Uterus (tissue), 4 donors: ENCODE measurements around the gene ABCG1. TPM values are rescaled to one million over a fixed set of nuclear protein-coding genes. Genes with fewer than 3 reads are reported as not detected.

Experiments used
- DNase-seq, 2 donors: peaks; one replicate each; pipeline ENCODE4 v3.0.0-alpha.2; 2019 to 2020
- H3K27ac ChIP-seq, 2 donors: fragments of 200-600 bp; sonication (generic); 1 replicate in 1 of 2; 2 replicates in 1 of 2; pipeline ENCODE4 v1.5.1; 2016 to 2018
- H3K27me3 ChIP-seq, 2 donors: fragments of 200-600 bp; sonication (generic); one replicate each; pipeline ENCODE4 v1.5.1; 2018 to 2019; ENCODE audit warnings: control low read depth in 1 of 2
- H3K36me3 ChIP-seq, 2 donors: fragments of 200-600 bp; sonication (generic); one replicate each; pipeline ENCODE4 v1.5.1; 2019; ENCODE audit warnings: control low read depth in 1 of 2
- H3K4me1 ChIP-seq, 2 donors: fragments of 200-600 bp; sonication (generic); one replicate each; pipeline ENCODE4 v1.5.1; 2018 to 2019; ENCODE audit warnings: control low read depth in 1 of 2
- H3K4me3 ChIP-seq, 2 donors: fragments of 200-600 bp; sonication (generic); 1 replicate in 1 of 2; 2 replicates in 1 of 2; pipeline ENCODE4 v1.5.1; 2018 to 2019; ENCODE audit warnings: mild to moderate bottlenecking in 1 of 2
- H3K9me3 ChIP-seq, 2 donors: fragments of 200-600 bp; sonication (generic); one replicate each; pipeline ENCODE4 v1.5.1; 2019; ENCODE audit warnings: control low read depth in 1 of 2
- POLR2A ChIP-seq, 2 donors: fragments of 450-650 bp; IDR thresholded peaks; one replicate each; pipeline ENCODE4 v1.6.1; 2016; ENCODE audit warnings: antibody characterized with exemption in 2 of 2, mild to moderate bottlenecking in 1 of 2, moderate library complexity in 1 of 2
- intact Hi-C: fragments of 100-400 bp; cut with DNase I; formaldehyde crosslinking; loops from one replicate; pipeline ENCODE4 v1.15.1; 2023; ENCODE audit warnings: low total_unique reads
- total RNA-seq, 4 donors: library from RNA; depleted of rRNA in 3 of 4; stranded (reverse); fragments of >200 nt in 3 of 4; gene quantifications; one replicate each; pipeline versions ENCODE4 v1.1.0 to v1.2.4, GENCODE V29; 2014 to 2023
- TF ChIP-seq, protein P1 (sequence below), 4 experiments: fragments of 200-600 bp in 2 of 4; fragments of 450-650 bp in 2 of 4; sonication (generic) in 2 of 4; IDR thresholded peaks; one replicate each; pipeline ENCODE4 v1.5.1; 2016 to 2019; ENCODE audit warnings: antibody characterized with exemption in 4 of 4, mild to moderate bottlenecking in 2 of 4, moderate library complexity in 1 of 4
- donor health status: DM: yes; HTN: yes; CAD: no.

ABCG1 gene
- total RNA-seq, 4 donors from 2014 or later, result 11.8 to 51.7 (median 18.4) TPM

DNA sequence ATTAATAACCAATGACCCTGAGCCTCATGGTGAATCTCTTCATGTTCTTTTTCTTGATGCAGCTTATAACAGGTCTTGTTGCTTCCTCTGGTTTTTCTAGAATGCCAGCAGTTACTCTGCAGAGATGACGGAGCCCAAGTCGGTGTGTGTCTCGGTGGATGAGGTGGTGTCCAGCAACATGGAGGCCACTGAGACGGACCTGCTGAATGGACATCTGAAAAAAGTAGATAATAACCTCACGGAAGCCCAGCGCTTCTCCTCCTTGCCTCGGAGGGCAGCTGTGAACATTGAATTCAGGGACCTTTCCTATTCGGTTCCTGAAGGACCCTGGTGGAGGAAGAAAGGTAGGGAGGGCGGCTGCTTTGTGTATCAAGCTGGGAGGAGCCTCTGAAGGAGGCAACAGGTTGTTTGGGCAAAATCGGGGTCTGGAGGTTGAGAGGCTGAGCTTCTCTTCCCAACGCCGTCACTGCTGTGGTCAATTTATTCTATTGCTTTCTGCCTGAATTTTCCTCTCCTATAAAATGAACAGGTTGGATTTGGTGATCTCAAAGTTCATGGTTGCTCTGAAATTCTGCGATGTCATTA, 6.7 kb downstream of the ABCG1 start:
- TF ChIP-seq POLR2A (IDR thresholded peaks at IDR 0.05), result no peak
- TF ChIP-seq, protein P1, sequence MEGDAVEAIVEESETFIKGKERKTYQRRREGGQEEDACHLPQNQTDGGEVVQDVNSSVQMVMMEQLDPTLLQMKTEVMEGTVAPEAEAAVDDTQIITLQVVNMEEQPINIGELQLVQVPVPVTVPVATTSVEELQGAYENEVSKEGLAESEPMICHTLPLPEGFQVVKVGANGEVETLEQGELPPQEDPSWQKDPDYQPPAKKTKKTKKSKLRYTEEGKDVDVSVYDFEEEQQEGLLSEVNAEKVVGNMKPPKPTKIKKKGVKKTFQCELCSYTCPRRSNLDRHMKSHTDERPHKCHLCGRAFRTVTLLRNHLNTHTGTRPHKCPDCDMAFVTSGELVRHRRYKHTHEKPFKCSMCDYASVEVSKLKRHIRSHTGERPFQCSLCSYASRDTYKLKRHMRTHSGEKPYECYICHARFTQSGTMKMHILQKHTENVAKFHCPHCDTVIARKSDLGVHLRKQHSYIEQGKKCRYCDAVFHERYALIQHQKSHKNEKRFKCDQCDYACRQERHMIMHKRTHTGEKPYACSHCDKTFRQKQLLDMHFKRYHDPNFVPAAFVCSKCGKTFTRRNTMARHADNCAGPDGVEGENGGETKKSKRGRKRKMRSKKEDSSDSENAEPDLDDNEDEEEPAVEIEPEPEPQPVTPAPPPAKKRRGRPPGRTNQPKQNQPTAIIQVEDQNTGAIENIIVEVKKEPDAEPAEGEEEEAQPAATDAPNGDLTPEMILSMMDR (IDR thresholded peaks at IDR 0.05), result no peak
- intact Hi-C loops, result no loop called here
- no peaks in the 10 kb centered on the region for H3K4me1 ChIP-seq
- H3K9me3 ChIP-seq, result no peaks in the 10 kb centered on the region
- no peaks in the 10 kb centered on the region for H3K27me3 ChIP-seq
- no peaks in the 10 kb centered on the region for H3K36me3 ChIP-seq
- no peak for DNase-seq
- H3K4me3 ChIP-seq, result no peak overlapping the region
- no peak overlapping the region for H3K27ac ChIP-seq

DNA sequence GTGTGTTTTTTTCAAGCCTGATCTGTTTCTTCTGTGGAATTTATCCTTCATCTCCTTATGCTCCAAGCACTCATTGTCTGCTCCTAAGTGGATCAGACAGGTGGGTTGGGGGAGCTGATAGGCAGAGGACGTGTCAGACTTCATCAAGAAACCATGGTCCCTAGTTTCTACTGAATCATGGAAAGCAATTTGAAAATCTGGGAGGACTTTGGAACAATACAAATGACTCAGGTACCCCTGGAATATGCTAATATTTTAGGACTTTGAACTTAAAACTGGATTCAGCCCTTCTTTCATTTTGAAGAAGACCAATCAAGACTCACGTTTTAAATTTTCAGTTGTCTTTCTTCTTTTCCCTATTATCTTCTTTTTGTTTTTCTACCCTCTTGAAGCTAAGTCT, 7.7 kb downstream of the ABCG1 start:
- TF ChIP-seq, protein P1 (IDR thresholded peaks at IDR 0.05), result no peak
- no peak for TF ChIP-seq POLR2A (IDR thresholded peaks at IDR 0.05)
- no peaks in the 10 kb centered on the region for H3K36me3 ChIP-seq
- no peaks in the 10 kb centered on the region for H3K9me3 ChIP-seq
- H3K27me3 ChIP-seq, result no peaks in the 10 kb centered on the region
- intact Hi-C loops, result no loop called here
- H3K4me1 ChIP-seq, result no peaks in the 10 kb centered on the region
- H3K27ac ChIP-seq, result no peak overlapping the region
- no peak for DNase-seq
- no peak overlapping the region for H3K4me3 ChIP-seq

DNA sequence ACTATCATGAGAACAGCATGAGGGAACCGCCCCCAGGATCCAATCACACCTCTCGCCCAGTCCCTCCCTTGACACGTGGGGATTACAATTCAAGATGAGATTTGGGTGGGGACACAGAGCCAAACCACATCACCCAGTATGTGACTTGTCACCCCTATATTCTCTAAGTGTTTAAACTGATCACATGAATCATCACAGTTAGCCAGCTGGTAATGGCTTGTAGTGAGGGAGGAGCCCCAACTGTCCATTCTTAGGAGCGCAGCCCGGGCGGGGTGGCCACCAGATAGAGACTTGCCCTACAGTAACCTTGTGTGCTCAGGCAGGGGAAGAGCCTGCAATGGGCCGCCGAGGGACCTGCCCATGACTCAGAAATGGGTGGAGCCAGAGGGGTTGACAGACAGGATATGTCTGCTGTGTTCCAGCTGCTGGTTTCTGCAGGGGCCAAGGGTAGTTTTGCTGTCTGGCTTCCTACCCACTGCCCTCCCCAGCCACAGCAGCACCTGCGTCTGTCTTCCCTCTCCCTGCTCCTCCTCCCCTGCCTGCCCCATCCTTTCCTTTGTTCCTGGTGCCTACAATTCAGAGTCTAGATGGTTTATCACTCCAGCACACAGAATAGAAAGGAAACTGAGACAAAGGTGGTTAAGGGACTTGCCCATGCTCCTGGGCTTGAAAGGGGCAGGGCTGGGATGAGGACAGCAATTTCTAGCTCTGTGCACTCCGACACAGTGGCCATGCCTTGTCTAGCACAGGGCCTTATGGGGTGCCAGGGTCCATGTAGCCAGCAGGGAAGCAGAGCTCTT, 9.2 kb downstream of the ABCG1 start:
- no peak for TF ChIP-seq POLR2A (IDR thresholded peaks at IDR 0.05)
- TF ChIP-seq, protein P1 (IDR thresholded peaks at IDR 0.05), result no peak
- DNase-seq, result peak; percentile 46 to 79
- no peaks in the 10 kb centered on the region for H3K27me3 ChIP-seq
- peaks cover 0 to 4% of the 10 kb centered on the region in 2 donors for H3K4me1 ChIP-seq
- no peaks in the 10 kb centered on the region for H3K36me3 ChIP-seq
- no peak overlapping the region for H3K27ac ChIP-seq
- no peak overlapping the region for H3K4me3 ChIP-seq
- intact Hi-C loops, result no loop called here
- no peaks in the 10 kb centered on the region for H3K9me3 ChIP-seq

DNA sequence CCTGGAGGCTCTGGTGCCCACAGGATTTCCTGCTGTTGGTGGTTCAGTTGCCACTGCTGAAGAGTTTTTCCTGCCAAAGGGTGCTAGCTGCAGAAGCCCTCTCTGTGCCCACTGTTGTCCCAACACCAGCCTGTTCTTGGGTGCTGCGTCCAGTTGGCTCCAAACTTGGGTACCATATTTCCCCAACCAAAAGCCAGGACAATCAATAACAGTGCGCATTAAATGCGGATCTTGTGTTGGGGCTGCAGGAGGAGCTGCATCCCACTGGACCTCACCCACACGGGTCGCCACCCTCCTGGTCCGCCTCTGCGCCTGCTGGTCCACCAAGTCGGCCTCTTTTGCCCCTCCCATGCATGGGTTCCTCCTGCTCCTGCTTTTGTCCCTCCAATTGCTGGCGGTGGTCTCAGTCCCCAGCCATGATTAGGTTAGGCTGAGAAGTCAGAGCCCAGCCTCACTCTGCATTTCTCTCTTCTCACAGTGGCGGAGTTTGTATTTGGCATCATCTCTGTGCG, 9.8 kb downstream of the ABCG1 start:
- Histone ChIP-seq H3K4me1 (peaks cover 0 to 6% of the 10 kb centered on the region in 2 donors), H3K27me3 (no peaks in the 10 kb centered on the region), H3K4me3 (no peak overlapping the region), H3K27ac (no peak overlapping the region), H3K9me3 (no peaks in the 10 kb centered on the region), H3K36me3 (no peaks in the 10 kb centered on the region)
- TF ChIP-seq POLR2A (IDR thresholded peaks at IDR 0.05), result no peak
- TF ChIP-seq, protein P1 (IDR thresholded peaks at IDR 0.05), result no peak
- no peak for DNase-seq
- intact Hi-C loops, result no loop called here

DNA sequence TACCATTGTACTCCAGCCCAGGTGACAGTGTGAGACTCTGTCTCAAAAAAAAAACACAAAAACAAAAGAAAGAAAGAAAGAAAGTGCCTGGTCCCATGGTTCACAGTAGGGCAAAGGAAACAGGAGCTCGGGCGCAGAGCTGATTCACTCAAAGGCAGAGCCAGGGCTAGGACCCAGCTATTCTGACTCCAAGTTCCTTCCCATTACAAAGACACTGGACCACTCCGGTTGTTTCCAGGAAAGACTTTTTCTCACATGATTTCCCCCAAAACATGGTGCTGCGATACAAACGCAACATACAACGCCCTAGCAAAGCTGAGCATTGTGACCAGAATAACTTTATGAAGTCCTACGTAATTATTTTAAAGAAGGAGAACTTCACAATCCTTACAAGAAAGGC, 10.7 kb downstream of the ABCG1 start:
- no peak for DNase-seq
- Histone ChIP-seq H3K27ac (no peak overlapping the region), H3K4me3 (no peak overlapping the region), H3K27me3 (no peaks in the 10 kb centered on the region), H3K4me1 (peaks cover 0 to 12% of the 10 kb centered on the region in 2 donors), H3K9me3 (no peaks in the 10 kb centered on the region), H3K36me3 (no peaks in the 10 kb centered on the region)
- intact Hi-C loops, result no loop called here
- TF ChIP-seq, protein P1 (IDR thresholded peaks at IDR 0.05), result no peak
- TF ChIP-seq POLR2A (IDR thresholded peaks at IDR 0.05), result no peak
